ENCODE results near the gene CD58. TPM values are rescaled to one million over a fixed set of nuclear protein-coding genes. Genes with fewer than 3 reads are reported as not detected.

The CD58 gene
- total RNA-seq, 1 experiment from 2014 or later, result 8.2 TPM

- intact Hi-C loops (cut with micrococcal nuclease; ENCODE audit: unreplicated experiment), result no loop called here
- Histone ChIP-seq H3K36me3 (ENCODE audit: insufficient read depth, low read length, poor library complexity, severe bottlenecking) (no peaks in the 10 kb centered on the region), H3K4me3 (ENCODE audit: low read depth, low read length, poor library complexity, severe bottlenecking) (no peak overlapping the region), H3K9me3 (ENCODE audit: low read depth, low read length, poor library complexity, severe bottlenecking) (no peaks in the 10 kb centered on the region), H3K4me1 (ENCODE audit: insufficient read depth, low read length, poor library complexity, severe bottlenecking) (peaks cover 5% of the 10 kb centered on the region), H3K27me3 (replicated peaks; ENCODE audit: insufficient read depth, low read depth, low read length, poor library complexity) (no peaks in the 10 kb centered on the region), H3K27ac (ENCODE audit: low read depth, low read length, poor library complexity, severe bottlenecking) (no peak overlapping the region)
- ChIA-PET CTCF (no interaction called here), POLR2A (ENCODE audit: low non-redundant PET) (no interaction called here)
- no TSS peak for BruUV-seq (replicated peaks)
- TF ChIP-seq EZH2 (IDR thresholded peaks at IDR 0.05; ENCODE audit: borderline replicate concordance, low read depth, low read length, poor library complexity, severe bottlenecking), result no peak
- TF ChIP-seq, protein P1, sequence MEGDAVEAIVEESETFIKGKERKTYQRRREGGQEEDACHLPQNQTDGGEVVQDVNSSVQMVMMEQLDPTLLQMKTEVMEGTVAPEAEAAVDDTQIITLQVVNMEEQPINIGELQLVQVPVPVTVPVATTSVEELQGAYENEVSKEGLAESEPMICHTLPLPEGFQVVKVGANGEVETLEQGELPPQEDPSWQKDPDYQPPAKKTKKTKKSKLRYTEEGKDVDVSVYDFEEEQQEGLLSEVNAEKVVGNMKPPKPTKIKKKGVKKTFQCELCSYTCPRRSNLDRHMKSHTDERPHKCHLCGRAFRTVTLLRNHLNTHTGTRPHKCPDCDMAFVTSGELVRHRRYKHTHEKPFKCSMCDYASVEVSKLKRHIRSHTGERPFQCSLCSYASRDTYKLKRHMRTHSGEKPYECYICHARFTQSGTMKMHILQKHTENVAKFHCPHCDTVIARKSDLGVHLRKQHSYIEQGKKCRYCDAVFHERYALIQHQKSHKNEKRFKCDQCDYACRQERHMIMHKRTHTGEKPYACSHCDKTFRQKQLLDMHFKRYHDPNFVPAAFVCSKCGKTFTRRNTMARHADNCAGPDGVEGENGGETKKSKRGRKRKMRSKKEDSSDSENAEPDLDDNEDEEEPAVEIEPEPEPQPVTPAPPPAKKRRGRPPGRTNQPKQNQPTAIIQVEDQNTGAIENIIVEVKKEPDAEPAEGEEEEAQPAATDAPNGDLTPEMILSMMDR (conservative IDR thresholded peaks at IDR 0.05; ENCODE audit: low read depth, low read length), result no peak
- no peak for DNase-seq (ENCODE audit: low spot score)
These were observed 15.9 kb downstream of the CD58 start for GRCh38 chr1:116554924-116555323.

DNA sequence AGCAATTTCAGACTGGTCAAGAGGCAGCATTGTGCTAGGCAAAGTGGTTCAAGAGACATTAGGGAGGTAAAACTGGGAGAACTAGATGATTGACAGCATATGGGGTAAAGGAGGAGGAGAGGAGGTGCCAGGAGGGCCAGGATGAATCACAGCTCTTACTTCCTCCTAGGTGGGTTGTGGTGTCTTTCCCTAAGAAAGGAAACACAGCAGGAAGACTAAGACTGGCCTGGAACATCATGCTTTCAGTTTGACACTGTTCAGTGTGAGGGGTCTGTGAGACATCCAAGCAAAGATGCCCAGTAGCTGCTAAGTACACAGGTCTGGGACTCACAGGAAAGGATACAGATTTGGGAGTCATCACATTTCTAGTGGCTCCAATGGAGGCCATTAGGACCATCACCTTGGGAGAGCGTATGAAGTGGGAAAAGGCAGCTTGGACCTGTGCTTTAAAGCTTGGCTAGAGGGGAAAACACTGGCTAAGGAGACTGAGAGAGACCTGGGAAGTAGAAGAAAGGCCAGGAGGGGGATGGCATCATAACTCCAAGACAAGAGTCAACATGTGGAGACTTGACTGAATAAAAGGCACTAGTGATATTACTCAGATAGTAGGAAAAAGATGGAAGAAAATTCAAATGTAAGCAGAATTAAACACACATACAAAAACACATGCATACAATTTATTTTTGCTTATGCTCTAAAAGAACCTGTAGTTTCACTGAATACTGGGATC, 17.3 kb downstream of the CD58 start:
- Histone ChIP-seq H3K27me3 (replicated peaks; ENCODE audit: insufficient read depth, low read depth, low read length, poor library complexity) (no peaks in the 10 kb centered on the region), H3K4me3 (ENCODE audit: low read depth, low read length, poor library complexity, severe bottlenecking) (no peak overlapping the region), H3K27ac (ENCODE audit: low read depth, low read length, poor library complexity, severe bottlenecking) (no peak overlapping the region), H3K36me3 (ENCODE audit: insufficient read depth, low read length, poor library complexity, severe bottlenecking) (no peaks in the 10 kb centered on the region), H3K9me3 (ENCODE audit: low read depth, low read length, poor library complexity, severe bottlenecking) (no peaks in the 10 kb centered on the region), H3K4me1 (ENCODE audit: insufficient read depth, low read length, poor library complexity, severe bottlenecking) (peaks cover 5% of the 10 kb centered on the region)
- intact Hi-C loops (cut with micrococcal nuclease; ENCODE audit: unreplicated experiment), result no loop called here
- POLR2A ChIA-PET (ENCODE audit: low non-redundant PET), result no interaction called here
- BruUV-seq (replicated peaks), result no TSS peak
- no peak for DNase-seq (ENCODE audit: low spot score)
- TF ChIP-seq EZH2 (IDR thresholded peaks at IDR 0.05; ENCODE audit: borderline replicate concordance, low read depth, low read length, poor library complexity, severe bottlenecking), result no peak
- TF ChIP-seq, protein P1 (conservative IDR thresholded peaks at IDR 0.05; ENCODE audit: low read depth, low read length), result no peak
- CTCF ChIA-PET, result no interaction called here

- DNase-seq (ENCODE audit: low spot score), result no peak
- Histone ChIP-seq H3K4me3 (ENCODE audit: low read depth, low read length, poor library complexity, severe bottlenecking) (no peak overlapping the region), H3K27ac (ENCODE audit: low read depth, low read length, poor library complexity, severe bottlenecking) (no peak overlapping the region), H3K27me3 (replicated peaks; ENCODE audit: insufficient read depth, low read depth, low read length, poor library complexity) (no peaks in the 10 kb centered on the region), H3K9me3 (ENCODE audit: low read depth, low read length, poor library complexity, severe bottlenecking) (no peaks in the 10 kb centered on the region), H3K36me3 (ENCODE audit: insufficient read depth, low read length, poor library complexity, severe bottlenecking) (no peaks in the 10 kb centered on the region), H3K4me1 (ENCODE audit: insufficient read depth, low read length, poor library complexity, severe bottlenecking) (no peaks in the 10 kb centered on the region)
- intact Hi-C loops (cut with micrococcal nuclease; ENCODE audit: unreplicated experiment), result no loop called here
- no peak for TF ChIP-seq EZH2 (IDR thresholded peaks at IDR 0.05; ENCODE audit: borderline replicate concordance, low read depth, low read length, poor library complexity, severe bottlenecking)
- TF ChIP-seq, protein P1 (conservative IDR thresholded peaks at IDR 0.05; ENCODE audit: low read depth, low read length), result no peak
- no TSS peak for BruUV-seq (replicated peaks)
- CTCF ChIA-PET, result no interaction called here
- POLR2A ChIA-PET (ENCODE audit: low non-redundant PET), result no interaction called here
These were observed 24.4 kb downstream of the CD58 start for GRCh38 chr1:116546354-116546977.

Measured in A673 (cell line).